K562 (cell line): ENCODE measurements around the gene MYO5C. TPM values are rescaled to one million over a fixed set of nuclear protein-coding genes. Genes with fewer than 3 reads are reported as not detected.

Experiments used
- ATAC-seq: fragments of 200-7000 bp; cut with Tn5 transposase; 3 replicates; pipeline ENCODE4 v1.9.1; 2020; ENCODE audit warnings: moderate library complexity
- BruUV-seq: library from RNA; stranded (reverse); fragments of 400-500 nt; replicated peaks from 2 replicates; lab custom pipeline; 2021; lab: Mats Ljungman, UMichigan
- CTCF ChIA-PET: fragments of 300-600 bp; formaldehyde crosslinking; extraction: SDS; loops from one replicate; lab custom pipeline; 2021; ENCODE audit warnings: low intra/inter-chr PET ratio; lab: Yijun Ruan, JAX
- POLR2A ChIA-PET: fragments of 300-600, 350-650 bp; sonication (Branson Sonifier 250); formaldehyde crosslinking; extraction: SDS; loops from one replicate; lab custom pipeline; 2021; ENCODE audit warnings: antibody characterized with exemption, inconsistent platforms; lab: Yijun Ruan, JAX
- DNase-seq, 4 experiments: peaks; one replicate each; pipeline versions ENCODE4 v3.0.0 to v3.0.0-alpha.2; 2011 to 2018; ENCODE audit warnings: low spot score in 3 of 4, mixed read lengths in 3 of 4; ENCODE audit errors: extremely low read depth in 1 of 4
- FAIRE-seq: peaks from 2 replicates; lab custom pipeline; 2011; peaks lifted over from hg19 to GRCh38; lab: Jason Lieb, UNC
- H2AFZ ChIP-seq: 2 replicates; pipeline ENCODE4 v1.6.0; 2011; ENCODE audit warnings: low read depth, low read length, control low read depth, inconsistent platforms
- H3K27ac ChIP-seq: fragments of 200-600 bp; 3 replicates; pipeline ENCODE4 v1.8.0; 2011; ENCODE audit warnings: low read depth, mild to moderate bottlenecking, control low read depth, inconsistent platforms, low read length, moderate library complexity, mixed read lengths; ENCODE audit errors: extremely low read depth
- H3K27me3 ChIP-seq, 2 experiments: fragments of 300-600 bp in 1 of 2; 2 replicates in 1 of 2; 3 replicates in 1 of 2; pipeline versions ENCODE4 v1.6.0 to v1.8.0; 2011; ENCODE audit warnings: inconsistent platforms in 2 of 2, low read length in 2 of 2, mild to moderate bottlenecking in 1 of 2, mixed read lengths in 1 of 2, moderate library complexity in 1 of 2; ENCODE audit not compliant: control insufficient read depth in 2 of 2, insufficient read depth in 2 of 2
- H3K36me3 ChIP-seq: fragments of 300-600 bp; 3 replicates; pipeline ENCODE4 v1.8.0; 2011; ENCODE audit warnings: mild to moderate bottlenecking, low read length, inconsistent platforms; ENCODE audit not compliant: control insufficient read depth, insufficient read depth
- H3K4me1 ChIP-seq, 2 experiments: fragments of 200-600 bp in 1 of 2; replicated peaks in 1 of 2; 2 replicates in 1 of 2; 3 replicates in 1 of 2; pipeline versions ENCODE4 v1.5.1 to v1.8.0; 2011; ENCODE audit warnings: inconsistent platforms in 2 of 2, low read length in 2 of 2, mild to moderate bottlenecking in 1 of 2, mixed read lengths in 1 of 2, moderate library complexity in 1 of 2; ENCODE audit not compliant: control insufficient read depth in 2 of 2, insufficient read depth in 2 of 2
- H3K4me2 ChIP-seq: 2 replicates; pipeline ENCODE4 v1.6.1; 2011; ENCODE audit warnings: low read length, control low read depth, inconsistent platforms, mixed read lengths; ENCODE audit not compliant: insufficient read depth
- H3K4me3 ChIP-seq: fragments of 200-600 bp; sonication (generic), shearing (Covaris generic); 2 replicates; pipeline ENCODE4 v1.5.1; 2016; ENCODE audit warnings: control low read depth, inconsistent platforms
- H3K79me2 ChIP-seq: fragments of 200-600 bp; 3 replicates; pipeline ENCODE4 v1.8.0; 2011; ENCODE audit warnings: low read length, inconsistent platforms; ENCODE audit not compliant: control insufficient read depth, insufficient read depth
- H3K9ac ChIP-seq, 2 experiments: 2 replicates each; pipeline versions ENCODE4 v1.6.0 to v1.6.1; 2011; ENCODE audit warnings: low read depth in 2 of 2, low read length in 2 of 2, control low read depth in 1 of 2, inconsistent platforms in 1 of 2, mild to moderate bottlenecking in 1 of 2, mixed read lengths in 1 of 2; ENCODE audit not compliant: insufficient read depth in 1 of 2
- H3K9me1 ChIP-seq: one replicate; pipeline ENCODE4 v1.6.0; 2011; ENCODE audit warnings: inconsistent platforms, mild to moderate bottlenecking, low read length, moderate library complexity; ENCODE audit not compliant: control insufficient read depth, insufficient read depth
- H3K9me3 ChIP-seq: replicated peaks from 2 replicates; pipeline ENCODE4 v1.5.1; 2011; ENCODE audit warnings: low read depth, low read length, inconsistent platforms; ENCODE audit not compliant: control insufficient read depth, insufficient read depth
- H4K20me1 ChIP-seq: replicated peaks from 2 replicates; pipeline ENCODE4 v1.6.1; 2011; ENCODE audit warnings: low read length, inconsistent platforms, mixed read lengths; ENCODE audit not compliant: control insufficient read depth, insufficient read depth
- ARNT ChIP-seq, 2 experiments: fragments of 450-650 bp; IDR thresholded peaks; 2 replicates each; pipeline ENCODE4 v1.6.1; 2016; ENCODE audit warnings: mild to moderate bottlenecking in 1 of 2
- DACH1 ChIP-seq: fragments of 450-650 bp; IDR thresholded peaks from 2 replicates; pipeline ENCODE4 v1.6.1; 2018; ENCODE audit not compliant: partially characterized antibody
- ESRRA ChIP-seq: fragments of 450-650 bp; IDR thresholded peaks from 2 replicates; pipeline ENCODE4 v1.6.1; 2014; ENCODE audit warnings: low read depth, mild to moderate bottlenecking, moderate library complexity, borderline replicate concordance
- ETS2 ChIP-seq: IDR thresholded peaks from 2 replicates; pipeline ENCODE4 v1.6.1; 2016; ENCODE audit warnings: borderline replicate concordance, missing genetic modification characterization, mild to moderate bottlenecking, moderate library complexity, missing compliant biosample characterization; ENCODE audit not compliant: poor library complexity, severe bottlenecking
- ETV6 ChIP-seq, 3 experiments: fragments of 150-350 bp in 1 of 3; sonication (generic) in 1 of 3; formaldehyde crosslinking in 1 of 3; IDR thresholded peaks; 2 replicates each; pipeline versions ENCODE4 v1.6.1 to v1.8.0; 2014 to 2022; ENCODE audit warnings: borderline replicate concordance in 2 of 3, low read depth in 2 of 3, antibody characterized with exemption in 1 of 3, low read length in 1 of 3, mild to moderate bottlenecking in 1 of 3, missing genetic modification reagents in 1 of 3
- HNRNPLL ChIP-seq: fragments of 200-400 bp; formaldehyde crosslinking; IDR thresholded peaks from 2 replicates; pipeline ENCODE4 v1.6.1; 2017; ENCODE audit warnings: low read length, low read depth, mild to moderate bottlenecking; ENCODE audit not compliant: poor library complexity, severe bottlenecking
- KLF6 ChIP-seq: fragments of 250-450 bp; sonication (Bioruptor Pico); IDR thresholded peaks from 2 replicates; pipeline ENCODE4 v1.4.0; 2020; ENCODE audit warnings: mild to moderate bottlenecking, moderate library complexity, borderline replicate concordance
- MTA3 ChIP-seq: fragments of 450-650 bp; formaldehyde crosslinking; IDR thresholded peaks from 2 replicates; pipeline ENCODE4 v1.6.1; 2017; ENCODE audit warnings: mild to moderate bottlenecking, borderline replicate concordance
- NRF1 ChIP-seq, 2 experiments: fragments of 450-650 bp; IDR thresholded peaks in 1 of 2; conservative IDR thresholded peaks in 1 of 2; 2 replicates each; pipeline ENCODE4 v1.6.1; 2014; ENCODE audit warnings: mild to moderate bottlenecking in 2 of 2
- RBM39 ChIP-seq: fragments of 200-400 bp; formaldehyde crosslinking; optimal IDR thresholded peaks from 2 replicates; pipeline ENCODE3; 2018; ENCODE audit warnings: low read depth, low read length
- SRF ChIP-seq, 2 experiments: fragments of 250-450, 450-650 bp in 1 of 2; sonication (Bioruptor Pico) in 1 of 2; sonication (generic) in 1 of 2; formaldehyde crosslinking; IDR thresholded peaks; 2 replicates each; pipeline versions ENCODE4 v1.5.0 to v1.5.1; 2020 to 2022; ENCODE audit warnings: mild to moderate bottlenecking in 1 of 2, missing genetic modification reagents in 1 of 2
- TCF7 ChIP-seq: sonication (generic); IDR thresholded peaks from 2 replicates; pipeline ENCODE4 v1.6.1; 2016; ENCODE audit warnings: antibody characterized with exemption, borderline replicate concordance
- TEAD2 ChIP-seq: fragments of 450-650 bp; IDR thresholded peaks from 2 replicates; pipeline ENCODE4 v1.6.1; 2016; ENCODE audit warnings: missing genetic modification characterization, control low read depth, missing compliant biosample characterization
- YY1 ChIP-seq, 3 experiments: IDR thresholded peaks; 2 replicates each; pipeline ENCODE4 v1.6.1; 2011; ENCODE audit warnings: low read length in 2 of 3, mild to moderate bottlenecking in 2 of 3, moderate library complexity in 2 of 3, borderline replicate concordance in 1 of 3, control low read depth in 1 of 3, low read depth in 1 of 3; ENCODE audit not compliant: insufficient read depth in 3 of 3, insufficient replicate concordance in 2 of 3, control insufficient read depth in 1 of 3, insufficient read length in 1 of 3; ENCODE audit errors: extremely low read depth in 1 of 3
- ZNF24 ChIP-seq: fragments of 450-650 bp; IDR thresholded peaks from 2 replicates; pipeline ENCODE4 v1.6.1; 2016
- WGBS: fragments of 100-300 bp; shearing (Covaris generic); methylation state at CpG from one replicate; pipeline ENCODE4 v1.1.6; 2016; ENCODE audit warnings: low coverage, mixed read lengths; ENCODE audit not compliant: insufficient coverage; ENCODE audit errors: missing lambda C conversion rate; 5-methylcytosine and 5-hydroxymethylcytosine counted together
- in situ Hi-C: fragments of 300-500 bp; cut with MboI; formaldehyde crosslinking; loops from 4 replicates; pipeline ENCODE4 v1.15.0; 2018; ENCODE audit warnings: inconsistent platforms, mixed read lengths
- intact Hi-C: fragments of 100-400 bp; cut with micrococcal nuclease; formaldehyde crosslinking; loops from 2 replicates; pipeline ENCODE4 v1.14.2; 2022
- polyA plus RNA-seq, 8 experiments: library from polyadenylated mRNA; depleted of rRNA in 4 of 8; stranded (reverse) in 5 of 8; unstranded in 3 of 8; fragments of >200 nt; fragmentation: Nextera tagmentation in 2 of 8; fragmentation: Illumina TruSeq in 1 of 8; extraction: Ambion mirVana in 2 of 8; extraction: Trizol in 1 of 8; gene quantifications; 2 replicates each; pipeline versions ENCODE4 v1.2.1 to v1.2.3, GENCODE V29; 2011 to 2014; ENCODE audit warnings: inconsistent platforms in 1 of 8, missing spikeins in 1 of 8
- total RNA-seq, 7 experiments: library from RNA; depleted of rRNA in 6 of 7; stranded (reverse); fragments of >200 nt in 6 of 7; fragmentation: Illumina TruSeq in 2 of 7; extraction: Trizol in 2 of 7; gene quantifications; 2 replicates each; pipeline versions ENCODE4 v1.2.1 to v1.2.3, GENCODE V29; 2011 to 2021; ENCODE audit warnings: low replicate concordance in 1 of 7
- TF ChIP-seq, protein P1 (sequence below): fragments of 200-800 bp; sonication (Bioruptor generic); IDR thresholded peaks from 2 replicates; pipeline ENCODE4 v1.6.1; 2017; ENCODE audit warnings: missing genetic modification characterization, missing compliant biosample characterization
- TF ChIP-seq, protein P2 (sequence below): sonication (generic); formaldehyde crosslinking; IDR thresholded peaks from 2 replicates; pipeline ENCODE4 v1.8.1; 2022; ENCODE audit warnings: missing genetic modification reagents
- TF ChIP-seq, protein P3 (sequence below): sonication (generic); formaldehyde crosslinking; IDR thresholded peaks from 2 replicates; pipeline ENCODE4 v1.8.0; 2022; ENCODE audit warnings: missing genetic modification reagents, mild to moderate bottlenecking, borderline replicate concordance

The MYO5C gene
- total and polyA plus RNA-seq, 9 of the 15 experiments (the other 6 are each of a cell fraction or from before 2014, with no cell fraction given) = 0.01 to 0.24 TPM; not detected in 7

DNA sequence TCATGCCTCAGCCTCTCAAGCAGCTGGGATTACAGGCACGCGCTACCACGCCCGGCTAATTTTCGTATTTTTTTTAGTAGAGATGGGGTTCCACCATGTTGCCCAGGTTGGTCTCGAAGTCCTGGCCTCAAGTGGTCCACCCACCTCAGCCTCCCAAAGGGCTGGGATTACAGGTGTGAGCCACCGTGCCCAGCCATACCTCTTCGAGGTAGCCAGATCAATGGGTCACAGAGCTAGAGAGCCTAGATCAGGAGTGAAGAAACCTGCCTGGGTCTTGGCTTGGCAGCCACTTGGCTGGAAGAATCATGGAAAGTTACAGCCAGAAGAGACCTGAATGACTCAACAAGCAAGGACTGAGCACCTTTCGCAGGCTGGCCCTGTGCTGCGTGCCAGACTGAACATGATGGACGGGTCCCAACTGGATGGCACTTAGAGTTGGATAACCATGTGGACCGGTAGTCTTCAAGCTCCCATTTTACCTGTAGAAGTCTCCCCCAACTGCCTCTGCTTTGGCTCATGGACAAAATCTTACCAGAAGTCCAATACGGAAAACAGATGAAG, 134.1 kb downstream of the MYO5C start:
- H3K27me3 ChIP-seq = peaks cover 36 to 41% of the 10 kb centered on the region in 2 experiments
- DNase-seq (no peak), FAIRE-seq (no peak), ATAC-seq (no peak)
- H3K4me3 ChIP-seq = no peak overlapping the region
- H3K9me3 ChIP-seq = no peaks in the 10 kb centered on the region
- no peak overlapping the region for H3K27ac ChIP-seq
- no peaks in the 10 kb centered on the region for H3K36me3 ChIP-seq
- BruUV-seq = no TSS peak
- H3K4me1 ChIP-seq = peaks cover 0 to 6% of the 10 kb centered on the region in 2 experiments; a peak in 1 of 5 replicates
- no peaks in the 10 kb centered on the region for H3K79me2 ChIP-seq
- H2AFZ ChIP-seq = no peak overlapping the region
- 13% methylated on average over 13 of the region's 13 CpGs for WGBS
- H3K9me1 ChIP-seq = no peaks in the 10 kb centered on the region
- intact Hi-C loops (loop anchor here (5.0 kb wide), 1 partner anchor 66 kb away; no protein-coding TSS in a partner anchor), in situ Hi-C loops (no loop called here)
- no peak overlapping the region for H3K9ac ChIP-seq
- no peaks in the 10 kb centered on the region for H4K20me1 ChIP-seq
- CTCF ChIA-PET = no interaction called here
- POLR2A ChIA-PET = interaction anchor here (1.1 kb wide), 1 partner anchor 16 kb away, joined by 3 read pairs; no protein-coding TSS in a partner anchor
- H3K4me2 ChIP-seq = no peak overlapping the region
- TF ChIP-seq NRF1 (conservative IDR thresholded peaks at IDR 0.05 in 1 of 2, IDR thresholded peaks at IDR 0.05 in 1 of 2) (no peak), RBM39 (no peak), ARNT (IDR thresholded peaks at IDR 0.05) (no peak), TCF7 (no peak), ETS2 (tag) (no peak), YY1 (IDR thresholded peaks at IDR 0.05; ENCODE audit: borderline replicate concordance in 1 of 3, control insufficient read depth in 1 of 3, extremely low read depth in 1 of 3, insufficient read depth in 3 of 3, insufficient read length in 1 of 3, insufficient replicate concordance in 2 of 3, low read depth in 1 of 3, low read length in 2 of 3) (no peak), KLF6 (no peak), SRF (CRISPR knock-in tag; IDR thresholded peaks at IDR 0.05) (no peak), HNRNPLL (no peak), ESRRA (no peak), ZNF24 (no peak), ETV6 (IDR thresholded peaks at IDR 0.05; ENCODE audit: borderline replicate concordance in 1 of 2, low read depth in 2 of 2, low read length in 1 of 2) (no peak), ETV6 (CRISPR knock-in tag; IDR thresholded peaks at IDR 0.05; ENCODE audit: borderline replicate concordance) (no peak), DACH1 (no peak), TEAD2 (tag) (no peak), MTA3 (no peak)
- TF ChIP-seq, protein P1, sequence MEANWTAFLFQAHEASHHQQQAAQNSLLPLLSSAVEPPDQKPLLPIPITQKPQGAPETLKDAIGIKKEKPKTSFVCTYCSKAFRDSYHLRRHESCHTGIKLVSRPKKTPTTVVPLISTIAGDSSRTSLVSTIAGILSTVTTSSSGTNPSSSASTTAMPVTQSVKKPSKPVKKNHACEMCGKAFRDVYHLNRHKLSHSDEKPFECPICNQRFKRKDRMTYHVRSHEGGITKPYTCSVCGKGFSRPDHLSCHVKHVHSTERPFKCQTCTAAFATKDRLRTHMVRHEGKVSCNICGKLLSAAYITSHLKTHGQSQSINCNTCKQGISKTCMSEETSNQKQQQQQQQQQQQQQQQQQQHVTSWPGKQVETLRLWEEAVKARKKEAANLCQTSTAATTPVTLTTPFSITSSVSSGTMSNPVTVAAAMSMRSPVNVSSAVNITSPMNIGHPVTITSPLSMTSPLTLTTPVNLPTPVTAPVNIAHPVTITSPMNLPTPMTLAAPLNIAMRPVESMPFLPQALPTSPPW (CRISPR knock-in tag) = no peak
- TF ChIP-seq, protein P2, sequence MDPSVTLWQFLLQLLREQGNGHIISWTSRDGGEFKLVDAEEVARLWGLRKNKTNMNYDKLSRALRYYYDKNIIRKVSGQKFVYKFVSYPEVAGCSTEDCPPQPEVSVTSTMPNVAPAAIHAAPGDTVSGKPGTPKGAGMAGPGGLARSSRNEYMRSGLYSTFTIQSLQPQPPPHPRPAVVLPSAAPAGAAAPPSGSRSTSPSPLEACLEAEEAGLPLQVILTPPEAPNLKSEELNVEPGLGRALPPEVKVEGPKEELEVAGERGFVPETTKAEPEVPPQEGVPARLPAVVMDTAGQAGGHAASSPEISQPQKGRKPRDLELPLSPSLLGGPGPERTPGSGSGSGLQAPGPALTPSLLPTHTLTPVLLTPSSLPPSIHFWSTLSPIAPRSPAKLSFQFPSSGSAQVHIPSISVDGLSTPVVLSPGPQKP (CRISPR knock-in tag) = no peak
- TF ChIP-seq, protein P3, sequence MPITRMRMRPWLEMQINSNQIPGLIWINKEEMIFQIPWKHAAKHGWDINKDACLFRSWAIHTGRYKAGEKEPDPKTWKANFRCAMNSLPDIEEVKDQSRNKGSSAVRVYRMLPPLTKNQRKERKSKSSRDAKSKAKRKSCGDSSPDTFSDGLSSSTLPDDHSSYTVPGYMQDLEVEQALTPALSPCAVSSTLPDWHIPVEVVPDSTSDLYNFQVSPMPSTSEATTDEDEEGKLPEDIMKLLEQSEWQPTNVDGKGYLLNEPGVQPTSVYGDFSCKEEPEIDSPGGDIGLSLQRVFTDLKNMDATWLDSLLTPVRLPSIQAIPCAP (CRISPR knock-in tag) = no peak
